DOHH2 (cell line): ENCODE data around the gene PC.
A peak's percentile ranks its signal among the peaks of the same experiment; 100 is the strongest.

Source experiments
- H3F3A ChIP-seq: fragments of 200-600 bp; sonication (generic), shearing (Covaris generic); 2 replicates; pipeline ENCODE4 v1.6.0; 2016; ENCODE audit warnings: antibody characterized with exemption, mild to moderate bottlenecking; ENCODE audit not compliant: control insufficient read depth, insufficient read depth
- H3K27ac ChIP-seq: fragments of 200-600 bp; sonication (generic); 2 replicates; pipeline ENCODE4 v1.5.1; 2014; ENCODE audit warnings: low read depth, mild to moderate bottlenecking, low read length, moderate library complexity
- H3K27me3 ChIP-seq: fragments of 200-600 bp; sonication (generic); 2 replicates; pipeline ENCODE4 v1.6.1; 2014; ENCODE audit warnings: mild to moderate bottlenecking, low read length, mixed read lengths; ENCODE audit not compliant: control insufficient read depth
- H3K36me3 ChIP-seq: fragments of 200-600 bp; sonication (generic); 2 replicates; pipeline ENCODE4 v1.6.1; 2014; ENCODE audit warnings: mild to moderate bottlenecking, low read length, moderate library complexity, mixed read lengths; ENCODE audit not compliant: control insufficient read depth
- H3K4me1 ChIP-seq: fragments of 200-600 bp; sonication (generic); 2 replicates; pipeline ENCODE4 v1.6.1; 2014; ENCODE audit warnings: mild to moderate bottlenecking, low read length, mixed read lengths; ENCODE audit not compliant: control insufficient read depth
- H3K4me2 ChIP-seq: fragments of 200-600 bp; sonication (generic); 2 replicates; pipeline ENCODE4 v1.6.0; 2014; ENCODE audit warnings: mild to moderate bottlenecking, low read length, moderate library complexity
- H3K4me3 ChIP-seq: fragments of 200-600 bp; sonication (generic); 2 replicates; pipeline ENCODE4 v1.5.1; 2014; ENCODE audit warnings: mild to moderate bottlenecking, low read length, mixed read lengths
- H3K79me2 ChIP-seq: fragments of 200-600 bp; sonication (generic); 2 replicates; pipeline ENCODE4 v1.6.1; 2014; ENCODE audit warnings: mild to moderate bottlenecking, low read length, mixed read lengths; ENCODE audit not compliant: control insufficient read depth
- H3K9me2 ChIP-seq: fragments of 200-600 bp; sonication (generic); replicated peaks from 2 replicates; pipeline ENCODE4 v1.6.1; 2014; ENCODE audit warnings: mild to moderate bottlenecking, low read length, mixed read lengths; ENCODE audit not compliant: control insufficient read depth
- H3K9me3 ChIP-seq: fragments of 200-600 bp; sonication (generic); 2 replicates; pipeline ENCODE4 v1.6.1; 2014; ENCODE audit warnings: antibody characterized with exemption, low read length, mixed read lengths; ENCODE audit not compliant: control insufficient read depth, insufficient read depth
- H4K20me1 ChIP-seq: fragments of 200-600 bp; sonication (generic); 2 replicates; pipeline ENCODE4 v1.6.0; 2014; ENCODE audit warnings: low read depth, mild to moderate bottlenecking, antibody characterized with exemption, low read length, moderate library complexity; ENCODE audit not compliant: control insufficient read depth, insufficient read depth
- CTCF ChIP-seq: fragments of 200-600 bp; sonication (generic); IDR thresholded peaks from one replicate; pipeline ENCODE4 v1.5.1; 2014; ENCODE audit warnings: antibody characterized with exemption, mild to moderate bottlenecking, low read depth, low read length; ENCODE audit not compliant: poor library complexity, severe bottlenecking
- EZH2phosphoT487 ChIP-seq: fragments of 200-600 bp; sonication (generic); IDR thresholded peaks from 2 replicates; pipeline ENCODE4 v1.6.1; 2017; ENCODE audit warnings: borderline replicate concordance, mild to moderate bottlenecking, antibody characterized with exemption, low read length, moderate library complexity, mixed read lengths

PC gene

GRCh38 chr11:66854231-66854661 lies 103.9 kb downstream of the PC start:
- no peaks in the 10 kb centered on the region for H3K27me3 ChIP-seq
- peaks cover 26% of the 10 kb centered on the region for H3K4me1 ChIP-seq
- H3K27ac ChIP-seq: no peak overlapping the region
- H3F3A ChIP-seq: no peaks in the 10 kb centered on the region
- TF ChIP-seq EZH2phosphoT487 (no peak), CTCF (no peak)
- peaks cover 11% of the 10 kb centered on the region for H3K36me3 ChIP-seq
- H3K79me2 ChIP-seq: peaks cover 21% of the 10 kb centered on the region
- H3K4me3 ChIP-seq: no peak overlapping the region
- no peak overlapping the region for H3K4me2 ChIP-seq
- no peaks in the 10 kb centered on the region for H3K9me3 ChIP-seq
- H3K9me2 ChIP-seq: no peaks in the 10 kb centered on the region
- H4K20me1 ChIP-seq: no peaks in the 10 kb centered on the region

- Histone ChIP-seq H3K27me3 (no peaks in the 10 kb centered on the region), H3K36me3 (peaks cover 5% of the 10 kb centered on the region), H3K9me3 (no peaks in the 10 kb centered on the region), H4K20me1 (no peaks in the 10 kb centered on the region), H3K9me2 (no peaks in the 10 kb centered on the region), H3F3A (no peaks in the 10 kb centered on the region), H3K4me2 (no peak overlapping the region), H3K4me1 (peaks cover 26% of the 10 kb centered on the region), H3K4me3 (no peak overlapping the region), H3K27ac (no peak overlapping the region), H3K79me2 (peaks cover 14% of the 10 kb centered on the region)
- TF ChIP-seq EZH2phosphoT487 (no peak), CTCF (no peak)
These were observed 104.6 kb downstream of the PC start for GRCh38 chr11:66853242-66854229.

GRCh38 chr11:66852466-66853241 lies 105.5 kb downstream of the PC start:
- peak overlapping the region; percentile 30 for H3K4me2 ChIP-seq

More at GRCh38 chr11:66852466-66853241, 105.5 kb downstream of the PC start:
- TF ChIP-seq CTCF: peak; percentile 45
- TF ChIP-seq EZH2phosphoT487: no peak
- no peaks in the 10 kb centered on the region for H3F3A ChIP-seq
- no peaks in the 10 kb centered on the region for H4K20me1 ChIP-seq
- H3K9me2 ChIP-seq: no peaks in the 10 kb centered on the region
- H3K27ac ChIP-seq: no peak overlapping the region
- no peaks in the 10 kb centered on the region for H3K27me3 ChIP-seq
- peaks cover 22% of the 10 kb centered on the region for H3K4me1 ChIP-seq
- peaks cover 5% of the 10 kb centered on the region for H3K79me2 ChIP-seq
- H3K4me3 ChIP-seq: no peak overlapping the region
- peaks cover 7% of the 10 kb centered on the region; the same call in 1 of the 2 replicates for H3K36me3 ChIP-seq
- no peaks in the 10 kb centered on the region for H3K9me3 ChIP-seq
